ENCODE measurements around the gene LGR5. TPM values are rescaled to one million over a fixed set of nuclear protein-coding genes. Genes with fewer than 3 reads are reported as not detected.
A peak's percentile ranks its signal among the peaks of the same experiment; 100 is the strongest.

LGR5 gene
- total and polyA plus RNA-seq, 2 of the 13 experiments (the other 11 are each of a cell fraction or from before 2014, with no cell fraction given): 37.0 to 121 TPM

DNA sequence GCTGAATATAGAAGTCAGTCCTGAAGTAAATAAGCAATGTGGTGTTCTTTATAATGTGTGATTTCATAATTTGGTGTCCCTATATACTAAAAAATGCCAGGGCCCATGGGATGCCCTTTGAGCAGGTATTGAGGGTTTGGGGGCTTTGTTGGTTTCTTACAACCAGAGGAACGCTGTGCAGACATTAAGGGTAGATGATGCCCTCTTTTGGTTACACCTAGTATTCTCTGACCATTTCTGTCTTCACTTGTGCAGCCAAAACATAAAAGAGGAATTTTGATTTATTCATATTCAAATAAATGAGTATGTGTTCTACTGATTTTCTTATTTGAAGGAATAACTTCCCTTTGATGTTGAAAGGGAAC, 3.0 kb downstream of the LGR5 start:
- 15% methylated on average over 1 of the region's 1 CpG for WGBS (ENCODE audit: low lambda C conversion rate)
- CTCF ChIA-PET (ENCODE audit: low intra/inter-chr PET ratio, low total read pairs): interaction anchor here (2.2 kb wide), 1 partner anchor 27 kb away, joined by 17 read pairs; no protein-coding TSS in a partner anchor
- Histone ChIP-seq H4K20me1 (ENCODE audit: insufficient read depth, low read length) (peaks cover 23% of the 10 kb centered on the region), H3K79me2 (ENCODE audit: insufficient read depth, low read length) (peaks cover 81% of the 10 kb centered on the region), H2AFZ (ENCODE audit: low read length) (no peak overlapping the region), H3K36me3 (replicated peaks in 1 of 2; ENCODE audit: control insufficient read depth in 1 of 2, insufficient read depth in 2 of 2, low read length in 2 of 2) (peaks cover 5 to 13% of the 10 kb centered on the region in 2 experiments; a peak in 4 of 5 replicates), H3K27me3 (ENCODE audit: control insufficient read depth in 1 of 2, insufficient read depth in 2 of 2, low read length in 2 of 2) (no peaks in the 10 kb centered on the region; a peak in 2 of 5 replicates), H3K4me1 (ENCODE audit: insufficient read depth, low read length) (peaks cover 66% of the 10 kb centered on the region), H3K9me3 (ENCODE audit: low read length) (peaks cover under 1% of the 10 kb centered on the region; the same call in 1 of the 2 replicates), H3K4me2 (ENCODE audit: low read depth, low read length) (peak overlapping the region; percentile 91), H3K4me3 (replicated peaks in 1 of 3; ENCODE audit: insufficient read depth in 1 of 3, low read depth in 2 of 3, low read length in 3 of 3) (peak overlapping the region; percentile 90 to 97 (median 91); a peak in 5 of 6 replicates), H3K9ac (ENCODE audit: insufficient read depth, low read depth, low read length) (peak overlapping the region; percentile 89), H3K27ac (ENCODE audit: extremely low read length, insufficient read depth, low read length) (no peak overlapping the region)
- DNase-seq (ENCODE audit: low spot score): no peak
- BruUV-seq (replicated peaks): no TSS peak
- in situ Hi-C loops (cut with HindIII; ENCODE audit: extremely low pct_ligation_motif_present, low pct_unique_long_range_greater_than_20kb) (no loop called here), intact Hi-C loops (cut with micrococcal nuclease; ENCODE audit: unreplicated experiment) (loop anchor here (1.0 to 10.0 kb wide), 4 partner anchors 27 to 305 kb away; no protein-coding TSS in a partner anchor)
- peak; percentile 27; the same call in 1 of the 2 replicates for TF ChIP-seq STAG1 (CRISPR knock-in tag; IDR thresholded peaks at IDR 0.05)
- 0 out of 2 replicates have a peak, but pooled peaks have one; percentile 16 for TF ChIP-seq KDM5A (IDR thresholded peaks at IDR 0.05; ENCODE audit: borderline replicate concordance, low read length)
- TF ChIP-seq, protein P1, sequence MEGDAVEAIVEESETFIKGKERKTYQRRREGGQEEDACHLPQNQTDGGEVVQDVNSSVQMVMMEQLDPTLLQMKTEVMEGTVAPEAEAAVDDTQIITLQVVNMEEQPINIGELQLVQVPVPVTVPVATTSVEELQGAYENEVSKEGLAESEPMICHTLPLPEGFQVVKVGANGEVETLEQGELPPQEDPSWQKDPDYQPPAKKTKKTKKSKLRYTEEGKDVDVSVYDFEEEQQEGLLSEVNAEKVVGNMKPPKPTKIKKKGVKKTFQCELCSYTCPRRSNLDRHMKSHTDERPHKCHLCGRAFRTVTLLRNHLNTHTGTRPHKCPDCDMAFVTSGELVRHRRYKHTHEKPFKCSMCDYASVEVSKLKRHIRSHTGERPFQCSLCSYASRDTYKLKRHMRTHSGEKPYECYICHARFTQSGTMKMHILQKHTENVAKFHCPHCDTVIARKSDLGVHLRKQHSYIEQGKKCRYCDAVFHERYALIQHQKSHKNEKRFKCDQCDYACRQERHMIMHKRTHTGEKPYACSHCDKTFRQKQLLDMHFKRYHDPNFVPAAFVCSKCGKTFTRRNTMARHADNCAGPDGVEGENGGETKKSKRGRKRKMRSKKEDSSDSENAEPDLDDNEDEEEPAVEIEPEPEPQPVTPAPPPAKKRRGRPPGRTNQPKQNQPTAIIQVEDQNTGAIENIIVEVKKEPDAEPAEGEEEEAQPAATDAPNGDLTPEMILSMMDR (CRISPR knock-in tag; IDR thresholded peaks at IDR 0.05): peak; percentile 51
- no peak for TF ChIP-seq ZNF7 (CRISPR knock-in tag; IDR thresholded peaks at IDR 0.05)
- TF ChIP-seq ZNF333 (CRISPR knock-in tag; IDR thresholded peaks at IDR 0.05; ENCODE audit: borderline replicate concordance): no peak
- peak; percentile 36; the same call in 1 of the 2 replicates for TF ChIP-seq POLR2G (IDR thresholded peaks at IDR 0.05; ENCODE audit: low read depth, low read length)
- ATAC-seq: no peak
- POLR2A ChIA-PET: interaction anchor here (0.7 to 1.2 kb wide), 5 partner anchors 12 to 114 kb away, joined by 3 to 6 read pairs (median 3); no protein-coding TSS in a partner anchor
- no peak for FAIRE-seq
